ENCODE data around the gene GLG1.

GLG1 gene

GRCh38 chr16:74641969-74642368, 35.1 kb upstream of the GLG1 start:
- no peak overlapping the region for H3K4me3 ChIP-seq (ENCODE audit: low read length)
- H3K4me1 ChIP-seq (ENCODE audit: control insufficient read depth, low read length): no peaks in the 10 kb centered on the region
- no peaks in the 10 kb centered on the region for H3K27me3 ChIP-seq (ENCODE audit: control insufficient read depth, low read length)
- H4K20me1 ChIP-seq (ENCODE audit: control insufficient read depth, insufficient read depth, low read depth, low read length): no peaks in the 10 kb centered on the region
- H3K27ac ChIP-seq (ENCODE audit: low read depth, low read length): no peak overlapping the region
- H3K79me2 ChIP-seq (ENCODE audit: control insufficient read depth, low read length): peaks cover 10% of the 10 kb centered on the region
- H3K9me3 ChIP-seq (ENCODE audit: control insufficient read depth, insufficient read depth, low read length): no peaks in the 10 kb centered on the region
- no peaks in the 10 kb centered on the region for H3K9me2 ChIP-seq (replicated peaks; ENCODE audit: control insufficient read depth, low read length)
- peaks cover 5% of the 10 kb centered on the region; the same call in 1 of the 2 replicates for H3F3A ChIP-seq (ENCODE audit: control insufficient read depth, insufficient read depth)
- H3K36me3 ChIP-seq (ENCODE audit: control insufficient read depth, low read length): peaks cover 91% of the 10 kb centered on the region
- TF ChIP-seq EZH2phosphoT487 (IDR thresholded peaks at IDR 0.05; ENCODE audit: borderline replicate concordance, low read length): no peak
- no peak for TF ChIP-seq CTCF (IDR thresholded peaks at IDR 0.05; ENCODE audit: low read depth, low read length, poor library complexity, severe bottlenecking)
- no peak overlapping the region for H3K4me2 ChIP-seq (ENCODE audit: low read length)

- Histone ChIP-seq H3K9me2 (replicated peaks; ENCODE audit: control insufficient read depth, low read length) (no peaks in the 10 kb centered on the region), H3K36me3 (ENCODE audit: control insufficient read depth, low read length) (peaks cover 90% of the 10 kb centered on the region), H3F3A (ENCODE audit: control insufficient read depth, insufficient read depth) (peaks cover 4% of the 10 kb centered on the region; the same call in 1 of the 2 replicates), H3K27ac (ENCODE audit: low read depth, low read length) (no peak overlapping the region), H3K9me3 (ENCODE audit: control insufficient read depth, insufficient read depth, low read length) (no peaks in the 10 kb centered on the region), H4K20me1 (ENCODE audit: control insufficient read depth, insufficient read depth, low read depth, low read length) (no peaks in the 10 kb centered on the region), H3K4me1 (ENCODE audit: control insufficient read depth, low read length) (no peaks in the 10 kb centered on the region), H3K27me3 (ENCODE audit: control insufficient read depth, low read length) (no peaks in the 10 kb centered on the region), H3K79me2 (ENCODE audit: control insufficient read depth, low read length) (peaks cover 4% of the 10 kb centered on the region; the same call in 1 of the 2 replicates), H3K4me2 (ENCODE audit: low read length) (no peak overlapping the region), H3K4me3 (ENCODE audit: low read length) (no peak overlapping the region)
- TF ChIP-seq EZH2phosphoT487 (IDR thresholded peaks at IDR 0.05; ENCODE audit: borderline replicate concordance, low read length) (no peak), CTCF (IDR thresholded peaks at IDR 0.05; ENCODE audit: low read depth, low read length, poor library complexity, severe bottlenecking) (no peak)
These were observed 31.0 kb upstream of the GLG1 start for GRCh38 chr16:74637742-74638453.

- TF ChIP-seq EZH2phosphoT487 (IDR thresholded peaks at IDR 0.05; ENCODE audit: borderline replicate concordance, low read length) (no peak), CTCF (IDR thresholded peaks at IDR 0.05; ENCODE audit: low read depth, low read length, poor library complexity, severe bottlenecking) (no peak)
- H3F3A ChIP-seq (ENCODE audit: control insufficient read depth, insufficient read depth): 0 out of 2 replicates have a peak, but pooled peaks cover 2% of the 10 kb centered on the region
- no peaks in the 10 kb centered on the region for H3K9me3 ChIP-seq (ENCODE audit: control insufficient read depth, insufficient read depth, low read length)
- peaks cover 95% of the 10 kb centered on the region for H3K36me3 ChIP-seq (ENCODE audit: control insufficient read depth, low read length)
- no peaks in the 10 kb centered on the region for H3K27me3 ChIP-seq (ENCODE audit: control insufficient read depth, low read length)
- no peaks in the 10 kb centered on the region for H3K4me1 ChIP-seq (ENCODE audit: control insufficient read depth, low read length)
- H4K20me1 ChIP-seq (ENCODE audit: control insufficient read depth, insufficient read depth, low read depth, low read length): no peaks in the 10 kb centered on the region
- no peaks in the 10 kb centered on the region for H3K9me2 ChIP-seq (replicated peaks; ENCODE audit: control insufficient read depth, low read length)
- no peak overlapping the region for H3K27ac ChIP-seq (ENCODE audit: low read depth, low read length)
- H3K79me2 ChIP-seq (ENCODE audit: control insufficient read depth, low read length): peaks cover 7% of the 10 kb centered on the region
- H3K4me3 ChIP-seq (ENCODE audit: low read length): no peak overlapping the region
- no peak overlapping the region for H3K4me2 ChIP-seq (ENCODE audit: low read length)
These were observed 28.4 kb upstream of the GLG1 start for GRCh38 chr16:74635303-74635702.

Data from DOHH2 (cell line).